Fibroblast of peridontal ligament (primary cell): ENCODE measurements around the gene ABCC1.
"Not testable (repeated sequence)": the region's sequence is repeated elsewhere in the genome, so short reads cannot be mapped to it uniquely, and the experiment has no call there.

ENCODE experiments used
- DNase-seq: peaks from one replicate; pipeline ENCODE4 v3.0.0-alpha.2; 2010; ENCODE audit errors: extremely low read depth

Gene ABCC1

DNA sequence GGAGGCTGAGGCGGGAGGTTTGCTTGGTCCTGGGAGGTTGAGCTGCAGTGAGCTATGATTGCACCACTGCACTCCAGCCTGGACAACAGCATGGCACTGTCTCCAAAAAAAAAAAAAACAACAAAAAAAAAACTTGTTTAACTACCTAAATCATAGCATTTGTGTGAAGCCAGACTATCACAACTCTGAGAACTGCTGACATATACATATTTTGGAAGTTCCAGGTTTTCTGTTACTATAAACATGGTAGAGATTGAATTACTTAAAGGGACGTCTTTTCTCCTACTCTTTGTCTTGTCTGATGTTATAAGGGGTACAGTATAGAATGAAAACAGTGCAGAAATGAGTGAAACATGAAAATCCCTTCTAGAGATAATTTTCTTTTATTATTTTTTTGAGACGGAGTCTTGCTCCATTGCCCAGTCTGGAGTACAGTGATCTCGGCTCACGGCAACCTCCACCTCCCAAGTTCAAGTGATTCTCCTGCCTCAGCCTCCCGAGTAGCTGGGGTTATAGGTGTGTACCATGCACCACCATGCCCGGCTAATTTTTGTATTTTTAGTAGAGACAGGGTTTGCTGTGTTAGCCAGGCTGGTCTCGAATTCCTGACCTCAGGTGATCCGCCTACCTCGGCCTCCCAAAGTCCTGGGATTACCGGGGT, 18.4 kb downstream of the ABCC1 start:
- DNase-seq = no peak

- DNase-seq = no peak
These were observed 20.8 kb downstream of the ABCC1 start for GRCh38 chr16:15970202-15970601.

DNA sequence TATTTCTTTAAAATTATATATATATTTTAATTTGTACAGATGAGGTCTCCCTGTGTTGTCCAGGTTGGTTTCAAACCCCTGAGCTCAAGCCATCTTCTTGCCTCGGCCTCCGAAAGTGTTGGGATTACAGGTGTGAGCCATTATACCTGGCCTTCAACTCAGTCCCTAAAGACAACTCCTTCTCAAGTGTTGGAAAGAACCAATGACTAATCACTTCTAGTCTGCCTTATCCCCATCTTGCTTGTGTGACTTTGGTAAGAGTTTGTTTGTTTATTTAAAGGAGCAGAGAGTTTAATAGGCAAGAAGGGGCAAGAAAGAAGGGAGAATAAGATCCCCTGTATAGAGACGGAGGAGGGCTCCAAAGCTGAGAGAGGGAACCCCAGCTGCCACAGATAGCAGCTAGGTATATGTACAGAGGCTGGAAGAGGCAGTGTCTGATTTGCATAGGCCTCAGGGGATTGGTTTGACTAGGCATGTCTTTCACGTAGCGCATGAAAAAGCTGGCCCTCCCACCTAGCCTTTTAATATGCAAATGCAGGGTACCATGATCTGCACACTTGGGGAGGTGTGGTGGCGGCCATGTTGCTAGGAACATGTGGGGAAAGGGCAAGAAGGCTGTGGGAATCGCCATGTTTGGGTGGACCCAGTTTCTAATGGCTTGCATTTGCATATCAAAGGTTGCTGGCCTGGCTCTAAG, 21.5 kb downstream of the ABCC1 start:
- no peak for DNase-seq

DNA sequence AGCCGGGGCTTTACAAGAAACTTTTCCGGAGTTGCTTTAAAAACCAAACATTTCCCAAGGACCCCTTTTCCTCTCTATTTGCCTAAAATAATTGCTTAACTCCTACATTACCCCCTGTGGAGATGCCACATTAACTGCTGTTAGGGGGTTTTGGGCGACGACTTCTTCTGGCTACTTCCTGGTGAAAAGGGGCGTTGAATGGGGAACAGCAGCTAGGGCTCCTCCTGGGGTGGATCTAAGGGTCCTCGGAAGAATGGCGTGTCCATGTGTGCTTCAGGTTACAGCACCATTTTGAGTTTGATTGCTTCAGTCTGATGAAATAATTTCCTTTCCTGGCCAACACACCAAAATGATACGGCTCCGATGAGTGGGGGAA, 22.0 kb downstream of the ABCC1 start:
- DNase-seq = no peak

DNA sequence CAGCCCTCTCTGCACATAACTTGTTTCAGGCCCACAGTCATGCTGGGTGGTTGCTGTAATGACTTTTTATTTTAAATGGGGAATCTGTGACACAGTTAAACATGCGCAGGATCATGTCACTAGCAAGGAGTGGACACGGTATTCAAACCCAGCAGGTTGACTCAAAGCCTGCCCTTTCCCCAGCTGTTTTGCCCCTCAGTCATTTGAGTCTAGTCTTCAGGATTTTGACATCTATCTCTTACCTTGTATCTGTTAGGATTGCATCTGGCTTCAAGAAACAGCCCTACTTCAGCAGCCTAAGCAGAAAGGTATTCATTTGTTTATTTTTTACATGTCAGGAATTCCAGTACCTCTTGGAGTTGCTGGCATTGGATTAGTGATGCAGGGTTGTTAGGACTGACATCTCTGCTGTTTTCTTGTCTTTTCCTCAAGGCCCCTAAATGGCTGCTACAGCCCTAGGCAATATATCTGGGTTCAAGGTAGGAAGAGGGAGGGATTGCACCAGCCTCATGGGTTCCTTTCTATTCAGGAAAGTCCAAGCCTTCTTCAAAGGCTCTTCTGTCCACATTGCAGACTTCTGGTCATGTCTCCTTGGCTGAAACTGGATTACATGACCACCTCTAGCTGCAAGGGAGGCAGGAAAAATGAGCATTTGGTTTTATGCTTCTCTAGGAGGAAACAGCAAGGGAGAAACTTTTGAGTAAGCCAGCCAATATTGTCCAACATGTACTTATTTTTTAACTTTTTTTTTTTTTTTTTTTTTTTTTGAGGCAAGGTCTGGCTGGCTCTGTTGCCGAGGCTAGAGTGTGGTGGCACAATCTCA, 22.8 kb downstream of the ABCC1 start:
- no peak for DNase-seq

DNA sequence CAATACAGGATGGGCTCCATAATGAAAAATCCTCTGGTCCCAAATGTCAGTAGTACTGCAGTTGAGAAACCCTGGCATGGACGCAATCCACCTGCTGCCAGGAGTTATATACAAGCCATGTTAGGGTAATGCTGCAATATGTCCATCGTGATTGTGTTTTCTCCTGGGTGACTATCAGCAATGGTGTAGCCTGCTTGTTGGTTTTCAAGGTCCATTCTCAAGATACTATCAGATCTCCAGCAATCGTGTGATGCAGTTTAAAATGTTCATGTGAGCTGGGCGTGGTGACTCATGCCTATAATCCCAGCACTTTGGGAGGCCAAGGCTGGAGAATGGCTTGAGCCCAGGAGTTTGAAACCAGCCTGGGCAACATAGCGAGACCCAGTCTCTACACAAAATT, 24.0 kb downstream of the ABCC1 start:
- no peak for DNase-seq

DNA sequence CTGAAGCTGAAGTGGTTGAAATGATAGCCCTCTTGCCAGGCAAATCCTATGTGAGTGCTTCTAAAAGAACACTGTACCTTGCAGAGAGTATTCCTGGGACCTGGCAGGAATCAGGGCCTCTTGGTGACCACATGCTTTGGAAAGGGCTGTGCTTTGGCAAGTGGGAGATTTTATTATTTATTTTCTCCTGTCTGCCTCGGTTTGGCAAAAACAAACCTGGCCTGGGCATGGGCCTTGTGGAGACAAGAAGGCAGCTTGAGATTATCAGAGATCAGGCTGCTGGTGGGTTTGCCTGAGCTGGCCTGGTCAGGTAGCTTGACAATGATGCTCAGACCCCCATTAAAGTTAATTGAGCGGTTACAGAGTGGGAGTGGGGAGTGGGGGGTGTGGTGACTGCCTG, 24.6 kb downstream of the ABCC1 start:
- no peak for DNase-seq

- no peak for DNase-seq
These were observed 25.8 kb downstream of the ABCC1 start for GRCh38 chr16:15975172-15975571.

DNA sequence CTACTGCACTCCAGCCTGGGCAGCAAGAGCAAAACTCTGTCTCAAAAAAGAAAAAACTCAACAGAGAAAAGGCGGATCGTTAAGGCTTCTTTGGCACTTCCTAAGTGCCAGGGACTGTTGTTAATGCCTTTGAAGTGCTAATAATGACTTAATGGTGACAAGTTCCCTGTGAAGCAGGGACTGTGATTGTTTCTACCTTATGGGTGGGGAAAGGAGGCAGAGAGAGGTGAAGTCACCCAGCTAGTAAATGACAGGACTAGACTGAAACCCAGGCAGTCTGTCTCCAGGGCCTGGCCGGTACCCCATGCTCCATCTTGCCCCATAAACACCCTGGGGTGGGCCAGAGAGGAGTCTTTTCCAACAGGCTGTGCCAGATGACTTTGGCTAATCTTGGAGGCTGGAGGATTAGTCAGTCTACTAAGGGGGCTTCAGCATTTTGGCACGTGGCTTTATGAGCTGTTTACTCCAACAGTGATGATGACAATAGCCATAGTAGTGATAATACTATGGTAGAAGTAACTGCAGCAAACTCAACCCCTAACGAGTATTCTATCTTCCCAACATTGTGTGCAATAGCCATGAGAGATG, 26.9 kb downstream of the ABCC1 start:
- DNase-seq = no peak

- peak; percentile 98 for DNase-seq
These were observed 27.7 kb downstream of the ABCC1 start for GRCh38 chr16:15976929-15977637.

DNA sequence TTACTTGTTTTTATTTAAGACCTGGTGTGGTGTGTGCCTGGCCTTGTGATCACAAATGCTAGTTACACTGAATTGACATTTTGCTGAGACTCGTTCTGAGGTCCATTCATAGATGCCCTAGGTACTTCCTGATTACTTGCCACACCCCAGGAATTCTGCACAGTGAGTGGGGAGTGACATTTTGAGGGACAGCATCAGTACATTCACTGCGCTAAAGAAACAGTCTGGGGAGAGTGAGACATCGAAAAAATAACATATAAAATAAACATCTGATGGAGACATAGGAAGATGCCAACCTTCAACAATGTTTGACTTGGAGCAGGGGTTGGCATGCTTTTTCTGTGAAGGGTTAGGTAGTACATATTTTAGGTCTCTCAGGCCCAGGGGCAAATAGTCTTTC, 30.4 kb downstream of the ABCC1 start:
- DNase-seq = no peak

DNA sequence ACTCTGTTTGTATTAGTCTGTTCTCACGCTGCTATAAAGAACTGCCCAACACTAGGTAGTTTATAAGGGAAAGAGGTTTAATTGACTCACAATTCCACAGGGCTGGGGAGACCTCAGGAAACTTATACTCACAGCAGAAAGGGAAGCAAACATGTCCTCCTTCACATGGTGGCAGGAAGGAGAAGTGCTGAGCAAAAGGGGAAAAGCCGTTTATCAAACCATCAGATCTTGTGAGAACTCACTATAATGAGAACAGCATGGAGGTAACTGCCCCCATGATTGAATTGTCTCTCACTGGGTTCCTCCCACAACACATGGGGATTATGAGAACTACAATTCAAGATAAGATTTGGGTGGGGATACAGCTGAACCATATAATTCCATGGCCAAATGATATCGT, 30.9 kb downstream of the ABCC1 start:
- no peak for DNase-seq

- no peak for DNase-seq
These were observed 32.0 kb downstream of the ABCC1 start for GRCh38 chr16:15981382-15981781.

DNA sequence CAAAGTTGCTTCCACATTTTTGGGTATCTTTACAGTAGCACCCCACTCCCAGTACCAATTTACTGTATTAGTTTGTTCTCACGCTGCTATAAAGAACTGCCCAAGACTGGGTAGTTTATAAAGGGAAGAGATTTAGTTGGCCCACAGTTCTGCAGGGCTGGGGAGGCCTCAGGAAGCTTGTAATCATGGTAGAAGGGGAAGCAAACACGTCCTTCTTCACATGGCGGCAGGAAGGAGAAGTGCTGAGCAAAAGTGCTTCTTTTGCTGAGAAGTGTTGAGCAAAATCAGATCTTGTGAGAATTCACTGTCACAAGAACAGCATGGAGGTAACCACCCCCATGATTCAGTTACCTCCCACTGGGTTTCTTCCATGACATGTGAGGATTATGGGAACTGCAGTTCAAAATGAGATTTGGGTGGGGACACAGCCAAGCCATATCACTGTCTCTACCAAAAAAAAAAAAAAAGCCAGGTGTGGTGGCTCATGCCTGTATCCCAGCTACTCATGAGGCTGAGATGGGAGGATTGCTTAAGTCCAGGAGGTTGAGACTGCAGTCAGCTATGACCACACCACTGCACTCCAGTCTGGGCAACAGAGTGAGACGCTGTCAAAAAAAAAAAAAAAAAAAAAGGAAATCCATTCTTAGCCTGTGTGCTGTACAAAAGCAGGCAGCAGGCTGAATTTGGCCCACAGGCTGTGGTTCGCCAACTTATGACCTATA, 32.9 kb downstream of the ABCC1 start:
- not testable (repeated sequence) for DNase-seq

GRCh38 chr16:15983898-15984297, 34.5 kb downstream of the ABCC1 start:
- DNase-seq = peak; percentile 90

DNA sequence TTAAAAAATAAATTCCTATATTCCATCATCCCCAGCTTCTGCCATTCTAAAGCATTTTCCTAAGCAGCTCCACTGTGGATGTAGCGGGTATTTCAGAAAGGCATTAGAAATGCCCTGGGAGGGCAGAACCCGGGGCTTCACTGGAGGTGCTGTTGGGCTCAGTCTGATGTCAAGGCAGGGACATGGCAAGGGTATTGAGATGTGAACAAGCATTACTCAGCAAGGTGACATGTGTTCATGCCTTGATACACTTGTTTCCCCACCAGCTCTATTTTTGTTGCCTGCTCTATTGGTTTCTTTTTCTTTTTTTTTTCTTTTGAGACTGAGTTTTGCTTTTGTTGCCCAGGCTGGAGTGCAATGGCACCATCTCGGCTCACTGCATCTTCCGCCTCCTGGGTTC, 35.7 kb downstream of the ABCC1 start:
- DNase-seq = no peak

- DNase-seq = no peak
These were observed 36.8 kb downstream of the ABCC1 start for GRCh38 chr16:15986261-15986660.

- no peak for DNase-seq
These were observed 39.0 kb downstream of the ABCC1 start for GRCh38 chr16:15988268-15989013.

DNA sequence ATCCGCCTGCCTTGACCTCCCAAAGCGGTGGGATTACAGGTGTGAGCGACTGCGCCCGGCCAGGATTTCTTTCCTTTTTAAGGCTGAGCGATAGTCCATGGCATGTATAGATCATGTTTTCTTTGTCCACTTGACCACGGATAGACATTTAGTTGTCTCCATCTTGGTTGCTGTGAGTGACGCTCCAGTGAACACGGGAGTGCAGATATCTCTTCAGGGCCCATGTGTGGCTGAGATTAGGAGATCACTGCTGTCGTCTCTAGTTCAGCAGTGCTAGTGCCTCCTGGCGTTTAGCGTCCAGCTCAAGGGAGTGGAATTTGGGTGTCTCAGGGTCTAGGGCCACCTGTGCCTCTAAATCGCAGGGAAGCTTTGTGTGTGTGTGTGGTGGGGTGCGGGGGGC, 41.5 kb downstream of the ABCC1 start:
- DNase-seq = no peak

DNA sequence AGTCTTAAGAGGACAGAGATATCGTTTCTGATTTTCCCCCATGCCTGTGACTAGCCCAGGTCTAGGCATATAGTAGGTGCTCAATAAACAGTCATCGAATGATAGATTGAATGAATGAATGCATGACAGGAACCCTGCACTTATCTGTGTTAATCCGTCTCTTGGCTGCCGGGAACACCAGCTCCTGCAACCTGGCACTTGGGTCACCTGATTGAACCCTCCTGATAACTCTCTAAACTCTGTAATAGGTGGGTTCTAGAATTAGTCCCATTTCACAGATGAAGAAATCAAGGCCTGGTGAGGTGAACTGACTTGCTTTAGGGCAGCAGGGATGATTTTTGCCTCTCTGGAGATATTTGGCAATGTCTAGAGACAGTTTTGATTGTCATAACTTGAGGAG, 43.7 kb downstream of the ABCC1 start:
- no peak for DNase-seq

DNA sequence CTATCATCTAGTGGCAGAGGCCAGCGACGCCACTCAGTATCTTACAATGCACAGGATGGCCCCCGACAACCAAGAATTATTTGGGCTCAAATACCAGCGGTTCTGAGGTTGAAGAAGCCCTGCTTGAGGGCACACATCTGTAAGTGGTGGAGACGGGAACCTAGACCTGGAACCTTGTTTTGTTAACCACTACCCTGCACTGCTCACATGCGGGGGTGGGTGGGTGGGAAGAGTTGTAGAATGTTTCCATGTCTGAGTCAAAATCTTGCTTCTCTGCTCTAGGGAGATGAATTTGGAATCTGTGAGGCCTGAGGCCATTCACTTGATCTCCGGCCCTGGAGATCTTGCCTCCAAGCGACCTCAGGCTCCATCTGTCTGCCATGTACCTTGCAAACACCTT, 44.1 kb downstream of the ABCC1 start:
- DNase-seq = no peak
